Ascending aorta (tissue), 2 donors: ENCODE results near the gene DCAF12. TPM values are rescaled to one million over a fixed set of nuclear protein-coding genes. Genes with fewer than 3 reads are reported as not detected.

ENCODE experiments used
- DNase-seq, 2 donors: peaks; one replicate each; pipeline ENCODE4 v3.0.0-alpha.2; 2019; ENCODE audit warnings: low spot score in 2 of 2
- H3K27ac ChIP-seq, 2 donors: fragments of 200-600 bp; sonication (generic); one replicate each; pipeline ENCODE4 v1.5.1; 2016 to 2017; ENCODE audit warnings: mild to moderate bottlenecking in 1 of 2
- H3K27me3 ChIP-seq: fragments of 200-600 bp; sonication (generic); one replicate; pipeline ENCODE4 v1.5.1; 2017
- H3K36me3 ChIP-seq, 2 donors: fragments of 200-600 bp; sonication (generic); one replicate each; pipeline ENCODE4 v1.5.1; 2016
- H3K4me1 ChIP-seq, 2 donors: fragments of 200-600 bp; sonication (generic); one replicate each; pipeline ENCODE4 v1.5.1; 2016 to 2017; ENCODE audit warnings: mild to moderate bottlenecking in 1 of 2
- H3K4me3 ChIP-seq, 2 donors: fragments of 200-600 bp; sonication (generic); one replicate each; pipeline ENCODE4 v1.5.1; 2016 to 2017; ENCODE audit warnings: mild to moderate bottlenecking in 1 of 2
- H3K9me3 ChIP-seq, 2 donors: fragments of 200-600 bp; sonication (generic); one replicate each; pipeline ENCODE4 v1.5.1; 2016
- CTCF ChIP-seq, 3 experiments: fragments of 200-600 bp in 2 of 3; fragments of 450-650 bp in 1 of 3; sonication (generic) in 2 of 3; IDR thresholded peaks; one replicate each; pipeline ENCODE4 v1.5.1; 2016 to 2019; ENCODE audit warnings: antibody characterized with exemption in 3 of 3, mild to moderate bottlenecking in 1 of 3, moderate library complexity in 1 of 3
- intact Hi-C: fragments of 100-400 bp; cut with DNase I; formaldehyde crosslinking; loops from one replicate; pipeline ENCODE4 v1.15.1; 2023
- total RNA-seq: library from RNA; depleted of rRNA; stranded (reverse); fragments of >200 nt; gene quantifications from one replicate; pipeline ENCODE4 v1.1.0, GENCODE V29; 2016

DCAF12 gene
- total RNA-seq, 1 donor from 2014 or later: 27.5 TPM

- Histone ChIP-seq H3K4me3 (no peak overlapping the region), H3K27ac (peak overlapping the region; percentile 81 to 86), H3K36me3 (peaks cover 35 to 56% of the 10 kb centered on the region in 2 donors), H3K27me3 (no peaks in the 10 kb centered on the region), H3K4me1 (peaks cover 14 to 23% of the 10 kb centered on the region in 2 donors), H3K9me3 (no peaks in the 10 kb centered on the region)
- no peak for TF ChIP-seq CTCF (IDR thresholded peaks at IDR 0.05)
- intact Hi-C loops: loop anchor here (5.0 kb wide), 1 partner anchor 40 kb away; the partner anchor contains the start of gene DCAF12
- DNase-seq: no peak
These were observed 39.1 kb downstream of the DCAF12 start for GRCh38 chr9:34087370-34087769.

GRCh38 chr9:34086864-34087263, 39.6 kb downstream of the DCAF12 start:
- H3K27me3 ChIP-seq: no peaks in the 10 kb centered on the region
- peaks cover 30 to 51% of the 10 kb centered on the region in 2 donors for H3K36me3 ChIP-seq
- peak overlapping the region; percentile 81 to 86 for H3K27ac ChIP-seq
- H3K4me3 ChIP-seq: no peak overlapping the region
- H3K4me1 ChIP-seq: peaks cover 14 to 23% of the 10 kb centered on the region in 2 donors
- H3K9me3 ChIP-seq: no peaks in the 10 kb centered on the region
- no peak for TF ChIP-seq CTCF (IDR thresholded peaks at IDR 0.05)
- intact Hi-C loops: loop anchor here (5.0 kb wide), 1 partner anchor 40 kb away; the partner anchor contains the start of gene DCAF12
- no peak for DNase-seq

GRCh38 chr9:34085581-34086500, 40.7 kb downstream of the DCAF12 start:
- H3K4me1 ChIP-seq: peaks cover 14 to 23% of the 10 kb centered on the region in 2 donors

GRCh38 chr9:34084562-34084961, 41.9 kb downstream of the DCAF12 start:
- peaks cover 23 to 29% of the 10 kb centered on the region in 2 donors for H3K36me3 ChIP-seq
- no peak overlapping the region for H3K4me3 ChIP-seq
- H3K27ac ChIP-seq: peak overlapping the region; percentile 81 to 86
- no peak for TF ChIP-seq CTCF (IDR thresholded peaks at IDR 0.05)
- no peaks in the 10 kb centered on the region for H3K27me3 ChIP-seq
- no peaks in the 10 kb centered on the region for H3K9me3 ChIP-seq
- peak; percentile 24 to 77 for DNase-seq
- intact Hi-C loops: no loop called here
- H3K4me1 ChIP-seq: peaks cover 14 to 23% of the 10 kb centered on the region in 2 donors

More at GRCh38 chr9:34085581-34086500, 40.7 kb downstream of the DCAF12 start:
- Histone ChIP-seq H3K27me3 (no peaks in the 10 kb centered on the region), H3K36me3 (peaks cover 25 to 41% of the 10 kb centered on the region in 2 donors), H3K27ac (peak overlapping the region; percentile 81 to 86), H3K9me3 (no peaks in the 10 kb centered on the region), H3K4me3 (no peak overlapping the region)
- intact Hi-C loops: loop anchor here (5.0 kb wide), 1 partner anchor 41 kb away; the partner anchor contains the start of gene DCAF12
- TF ChIP-seq CTCF (IDR thresholded peaks at IDR 0.05): no peak
- DNase-seq: no peak

GRCh38 chr9:34079181-34079580, 47.3 kb downstream of the DCAF12 start:
- DNase-seq: no peak
- Histone ChIP-seq H3K4me1 (peaks cover 6 to 7% of the 10 kb centered on the region in 2 donors), H3K27me3 (no peaks in the 10 kb centered on the region), H3K4me3 (no peak overlapping the region), H3K27ac (no peak overlapping the region), H3K9me3 (no peaks in the 10 kb centered on the region), H3K36me3 (no peaks in the 10 kb centered on the region)
- TF ChIP-seq CTCF (IDR thresholded peaks at IDR 0.05): no peak
- intact Hi-C loops: no loop called here
